ENCODE measurements around the gene IQCM. TPM values are rescaled to one million over a fixed set of nuclear protein-coding genes. Genes with fewer than 3 reads are reported as not detected.

IQCM gene
- total RNA-seq (not detected), total RNA-seq (0 reads per million in 2 donors)

- Mint-ChIP-seq H3K4me1 (no peaks in the 10 kb centered on the region), H3K27ac (no peak within 1 kb of the TSS), H3K27me3 (no peaks in the 10 kb centered on the region), H3K4me3 (no peak within 1 kb of the TSS), H3K36me3 (ENCODE audit: low read depth) (no peaks in the 10 kb centered on the region)
- H3K9me3 ChIP-seq (ENCODE audit: control insufficient read depth, low read length, poor library complexity, severe bottlenecking), result no peaks in the 10 kb centered on the region
- ATAC-seq, result no peak
- DNase-seq, result no peak
Measured at GRCh38 chr4:149815743-149816142, at the start of gene IQCM. Gene IQCM (minus strand): TSS chr4:149815843. CDS start chr4:149742691, 73,152 bp downstream.

GRCh38 chr4:149857446-149857845 is 41.8 kb upstream of the IQCM start:
- H3K27me3 Mint-ChIP-seq, result no peaks in the 10 kb centered on the region
- H3K27ac Mint-ChIP-seq, result no peak overlapping the region
- H3K36me3 Mint-ChIP-seq (ENCODE audit: low read depth), result peaks cover 2% of the 10 kb centered on the region
- H3K9me3 ChIP-seq (ENCODE audit: control insufficient read depth, low read length, poor library complexity, severe bottlenecking), result no peaks in the 10 kb centered on the region
- H3K4me1 Mint-ChIP-seq, result no peaks in the 10 kb centered on the region
- no peak for ATAC-seq
- H3K4me3 Mint-ChIP-seq, result no peak overlapping the region
- DNase-seq, result no peak

GRCh38 chr4:149845743-149846142 is 30.1 kb upstream of the IQCM start:
- H3K27me3 Mint-ChIP-seq, result no peaks in the 10 kb centered on the region
- no peak overlapping the region for H3K27ac Mint-ChIP-seq
- H3K36me3 Mint-ChIP-seq (ENCODE audit: low read depth), result no peaks in the 10 kb centered on the region
- no peaks in the 10 kb centered on the region for H3K4me1 Mint-ChIP-seq
- H3K9me3 ChIP-seq (ENCODE audit: control insufficient read depth, low read length, poor library complexity, severe bottlenecking), result no peaks in the 10 kb centered on the region
- ATAC-seq, result no peak
- H3K4me3 Mint-ChIP-seq, result no peak overlapping the region
- DNase-seq, result no peak

GRCh38 chr4:149841686-149842085 is 26.0 kb upstream of the IQCM start:
- Mint-ChIP-seq H3K4me1 (no peaks in the 10 kb centered on the region), H3K27me3 (no peaks in the 10 kb centered on the region), H3K36me3 (ENCODE audit: low read depth) (no peaks in the 10 kb centered on the region), H3K27ac (no peak overlapping the region), H3K4me3 (no peak overlapping the region)
- DNase-seq, result no peak
- H3K9me3 ChIP-seq (ENCODE audit: control insufficient read depth, low read length, poor library complexity, severe bottlenecking), result no peaks in the 10 kb centered on the region
- ATAC-seq, result no peak

GRCh38 chr4:149838036-149838435 is 22.4 kb upstream of the IQCM start:
- no peak for ATAC-seq
- H3K27me3 Mint-ChIP-seq, result no peaks in the 10 kb centered on the region
- no peak for DNase-seq
- no peaks in the 10 kb centered on the region for H3K9me3 ChIP-seq (ENCODE audit: control insufficient read depth, low read length, poor library complexity, severe bottlenecking)
- no peak overlapping the region for H3K27ac Mint-ChIP-seq
- no peak overlapping the region for H3K4me3 Mint-ChIP-seq
- H3K4me1 Mint-ChIP-seq, result no peaks in the 10 kb centered on the region
- no peaks in the 10 kb centered on the region for H3K36me3 Mint-ChIP-seq (ENCODE audit: low read depth)

GRCh38 chr4:149836546-149836945 is 20.9 kb upstream of the IQCM start:
- Mint-ChIP-seq H3K4me3 (no peak overlapping the region), H3K36me3 (ENCODE audit: low read depth) (no peaks in the 10 kb centered on the region), H3K27ac (no peak overlapping the region), H3K4me1 (no peaks in the 10 kb centered on the region), H3K27me3 (no peaks in the 10 kb centered on the region)
- no peaks in the 10 kb centered on the region for H3K9me3 ChIP-seq (ENCODE audit: control insufficient read depth, low read length, poor library complexity, severe bottlenecking)
- DNase-seq, result no peak
- no peak for ATAC-seq

- no peak overlapping the region for H3K4me3 Mint-ChIP-seq
- no peak overlapping the region for H3K27ac Mint-ChIP-seq
- ATAC-seq, result no peak
- no peaks in the 10 kb centered on the region for H3K9me3 ChIP-seq (ENCODE audit: control insufficient read depth, low read length, poor library complexity, severe bottlenecking)
- DNase-seq, result no peak
- H3K27me3 Mint-ChIP-seq, result no peaks in the 10 kb centered on the region
- H3K36me3 Mint-ChIP-seq (ENCODE audit: low read depth), result no peaks in the 10 kb centered on the region
- no peaks in the 10 kb centered on the region for H3K4me1 Mint-ChIP-seq
Measured at GRCh38 chr4:149835280-149835679, 19.6 kb upstream of the IQCM start.

- H3K9me3 ChIP-seq (ENCODE audit: control insufficient read depth, low read length, poor library complexity, severe bottlenecking), result no peaks in the 10 kb centered on the region
- Mint-ChIP-seq H3K4me1 (no peaks in the 10 kb centered on the region), H3K27me3 (no peaks in the 10 kb centered on the region), H3K27ac (no peak overlapping the region), H3K36me3 (ENCODE audit: low read depth) (no peaks in the 10 kb centered on the region), H3K4me3 (no peak overlapping the region)
- DNase-seq (no peak), ATAC-seq (no peak)
Measured at GRCh38 chr4:149831656-149832208, 16.1 kb upstream of the IQCM start.

GRCh38 chr4:149830823-149831222 is 15.2 kb upstream of the IQCM start:
- H3K9me3 ChIP-seq (ENCODE audit: control insufficient read depth, low read length, poor library complexity, severe bottlenecking), result no peaks in the 10 kb centered on the region
- Mint-ChIP-seq H3K27ac (no peak overlapping the region), H3K36me3 (ENCODE audit: low read depth) (no peaks in the 10 kb centered on the region), H3K4me1 (no peaks in the 10 kb centered on the region), H3K4me3 (no peak overlapping the region), H3K27me3 (no peaks in the 10 kb centered on the region)
- DNase-seq, result no peak
- ATAC-seq, result no peak

GRCh38 chr4:149825336-149825735 is 9.7 kb upstream of the IQCM start:
- Mint-ChIP-seq H3K4me3 (no peak overlapping the region), H3K36me3 (ENCODE audit: low read depth) (no peaks in the 10 kb centered on the region), H3K27me3 (no peaks in the 10 kb centered on the region), H3K4me1 (no peaks in the 10 kb centered on the region), H3K27ac (no peak overlapping the region)
- DNase-seq, result no peak
- H3K9me3 ChIP-seq (ENCODE audit: control insufficient read depth, low read length, poor library complexity, severe bottlenecking), result no peaks in the 10 kb centered on the region
- ATAC-seq, result no peak

- Mint-ChIP-seq H3K36me3 (ENCODE audit: low read depth) (no peaks in the 10 kb centered on the region), H3K4me3 (no peak overlapping the region), H3K27me3 (no peaks in the 10 kb centered on the region), H3K4me1 (no peaks in the 10 kb centered on the region), H3K27ac (no peak overlapping the region)
- DNase-seq (no peak), ATAC-seq (no peak)
- H3K9me3 ChIP-seq (ENCODE audit: control insufficient read depth, low read length, poor library complexity, severe bottlenecking), result no peaks in the 10 kb centered on the region
Measured at GRCh38 chr4:149823769-149824221, 8.2 kb upstream of the IQCM start.

- no peaks in the 10 kb centered on the region for H3K36me3 Mint-ChIP-seq (ENCODE audit: low read depth)
- no peaks in the 10 kb centered on the region for H3K27me3 Mint-ChIP-seq
- DNase-seq (no peak), ATAC-seq (no peak)
- H3K4me3 Mint-ChIP-seq, result no peak overlapping the region
- H3K9me3 ChIP-seq (ENCODE audit: control insufficient read depth, low read length, poor library complexity, severe bottlenecking), result no peaks in the 10 kb centered on the region
- H3K27ac Mint-ChIP-seq, result no peak overlapping the region
- no peaks in the 10 kb centered on the region for H3K4me1 Mint-ChIP-seq
Measured at GRCh38 chr4:149801416-149801815, 14.2 kb downstream of the IQCM start.

- Mint-ChIP-seq H3K27ac (no peak overlapping the region), H3K36me3 (ENCODE audit: low read depth) (no peaks in the 10 kb centered on the region), H3K27me3 (no peaks in the 10 kb centered on the region), H3K4me3 (no peak overlapping the region), H3K4me1 (no peaks in the 10 kb centered on the region)
- ATAC-seq (no peak), DNase-seq (no peak)
- H3K9me3 ChIP-seq (ENCODE audit: control insufficient read depth, low read length, poor library complexity, severe bottlenecking), result no peaks in the 10 kb centered on the region
Measured at GRCh38 chr4:149799546-149799945, 16.1 kb downstream of the IQCM start.

- no peaks in the 10 kb centered on the region for H3K4me1 Mint-ChIP-seq
- no peak for DNase-seq
- no peak overlapping the region for H3K4me3 Mint-ChIP-seq
- no peaks in the 10 kb centered on the region for H3K27me3 Mint-ChIP-seq
- ATAC-seq, result no peak
- no peak overlapping the region for H3K27ac Mint-ChIP-seq
- no peaks in the 10 kb centered on the region for H3K36me3 Mint-ChIP-seq (ENCODE audit: low read depth)
- H3K9me3 ChIP-seq (ENCODE audit: control insufficient read depth, low read length, poor library complexity, severe bottlenecking), result no peaks in the 10 kb centered on the region
Measured at GRCh38 chr4:149796381-149796780, 19.3 kb downstream of the IQCM start.
